Activated gamma-delta T cell (primary cell): ENCODE data around the gene IKZF4.
"Not testable (repeated sequence)": the region's sequence is repeated elsewhere in the genome, so short reads cannot be mapped to it uniquely, and the experiment has no call there.

Experiments used
- DNase-seq: peaks from one replicate; lab custom pipeline; 2025; lab: John Stamatoyannopoulos, UW
- total RNA-seq, 2 donors: gene quantifications; one replicate each; lab custom pipeline; 2026; lab: John Stamatoyannopoulos, UW

The IKZF4 gene
- 2.8 to 4.4 reads per million in 2 donors for total RNA-seq

DNA sequence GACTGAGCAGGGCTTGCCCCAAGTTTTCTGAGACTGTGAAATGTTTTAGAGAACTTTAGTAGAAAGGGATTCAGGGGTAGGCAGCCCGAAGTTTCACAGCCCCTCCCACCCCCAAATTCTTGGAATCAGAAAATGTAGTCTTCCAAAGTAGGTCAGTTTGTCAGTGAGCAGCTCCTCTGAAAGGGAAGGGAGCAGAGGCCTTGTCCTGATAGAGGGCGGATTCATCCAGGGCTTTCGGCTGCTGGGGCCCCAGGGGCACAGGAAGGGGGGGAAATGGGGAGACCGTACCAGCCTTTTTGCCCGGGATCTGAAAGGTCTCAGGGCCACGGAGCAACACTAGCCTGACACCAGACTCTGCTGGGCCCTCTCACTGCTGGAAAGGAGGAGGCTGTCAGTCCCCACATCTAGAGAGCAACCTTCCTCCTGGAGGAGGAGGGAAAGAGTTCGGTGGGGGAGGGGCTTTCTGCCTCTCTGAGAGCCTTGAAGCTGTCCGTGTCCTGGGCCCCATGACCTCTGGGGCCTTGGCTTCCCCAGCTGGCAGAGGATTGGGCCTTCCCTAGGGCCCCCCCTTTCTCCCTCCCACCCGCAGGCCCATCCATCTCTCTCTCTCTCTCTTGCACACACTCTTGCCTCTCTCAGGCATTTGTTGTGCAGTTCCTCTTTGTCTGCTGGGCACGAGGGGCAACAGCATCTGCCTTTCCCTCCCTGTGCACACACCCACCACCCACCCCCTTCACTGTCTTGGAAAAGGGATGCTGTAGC, at the start of gene IKZF4:
Gene IKZF4, plus strand, starts transcription at position 621 of the 762 bp plus-strand sequence. CDS start 451 bp downstream, outside the sequence.
- DNase-seq, result no peak

DNA sequence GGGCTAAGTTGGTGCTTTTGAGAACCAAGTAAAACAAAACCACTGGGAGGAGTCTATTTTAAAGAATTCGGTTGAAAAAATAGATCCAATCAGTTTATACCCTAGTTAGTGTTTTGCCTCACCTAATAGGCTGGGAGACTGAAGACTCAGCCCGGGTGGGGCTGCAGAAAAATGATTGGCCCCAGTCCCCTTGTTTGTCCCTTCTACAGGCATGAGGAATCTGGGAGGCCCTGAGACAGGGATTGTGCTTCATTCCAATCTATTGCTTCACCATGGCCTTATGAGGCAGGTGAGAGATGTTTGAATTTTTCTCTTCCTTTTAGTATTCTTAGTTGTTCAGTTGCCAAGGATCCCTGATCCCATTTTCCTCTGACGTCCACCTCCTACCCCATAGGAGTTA, 48.8 kb upstream of the IKZF4 start:
- no peak for DNase-seq

DNA sequence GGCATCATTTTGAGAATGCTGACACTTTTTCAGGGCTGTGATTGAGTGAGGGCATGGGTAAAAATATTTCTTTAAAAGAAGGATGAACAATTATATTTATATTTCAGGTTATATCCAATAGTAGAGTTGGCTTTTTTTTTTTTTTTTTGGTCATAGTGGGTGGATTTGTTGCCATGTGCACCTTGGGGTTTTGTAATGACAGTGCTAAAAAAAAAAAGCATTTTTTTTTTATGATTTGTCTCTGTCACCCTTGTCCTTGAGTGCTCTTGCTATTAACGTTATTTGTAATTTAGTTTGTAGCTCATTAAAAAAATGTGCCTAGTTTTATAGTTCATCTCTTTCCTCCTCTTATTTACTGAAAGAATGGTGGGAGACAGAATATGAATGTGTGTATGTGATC, 48.4 kb upstream of the IKZF4 start:
- no peak for DNase-seq

DNA sequence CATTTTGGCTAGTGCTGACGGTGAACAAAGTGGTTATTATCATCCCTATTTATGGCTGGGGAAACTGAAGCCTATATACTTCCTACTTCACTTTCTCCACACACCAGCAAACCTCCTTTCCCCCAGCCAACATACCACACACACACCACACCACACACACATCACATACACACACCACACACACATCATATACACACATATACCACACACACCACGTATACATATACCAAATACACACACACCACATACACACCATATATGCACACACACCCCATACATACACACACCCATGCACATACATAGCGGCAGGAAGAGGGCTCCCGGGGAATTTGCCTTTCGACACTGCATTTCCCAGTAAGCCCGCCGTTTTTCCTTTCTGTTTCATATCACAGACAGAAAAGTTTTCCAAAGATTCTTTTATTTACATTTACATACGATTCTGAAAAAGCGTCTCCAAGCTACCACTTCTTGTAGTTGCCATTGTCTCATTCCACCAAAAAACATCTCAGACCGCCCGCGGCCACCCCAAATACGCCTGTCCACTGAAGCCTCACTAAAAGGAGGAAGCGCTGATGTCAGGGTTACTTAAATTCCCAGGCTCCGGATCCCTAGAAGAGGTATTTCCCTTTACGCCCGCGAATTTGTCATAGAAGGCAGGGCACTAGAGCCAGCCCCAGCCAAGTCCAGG, 47.8 kb upstream of the IKZF4 start:
- no peak for DNase-seq

DNA sequence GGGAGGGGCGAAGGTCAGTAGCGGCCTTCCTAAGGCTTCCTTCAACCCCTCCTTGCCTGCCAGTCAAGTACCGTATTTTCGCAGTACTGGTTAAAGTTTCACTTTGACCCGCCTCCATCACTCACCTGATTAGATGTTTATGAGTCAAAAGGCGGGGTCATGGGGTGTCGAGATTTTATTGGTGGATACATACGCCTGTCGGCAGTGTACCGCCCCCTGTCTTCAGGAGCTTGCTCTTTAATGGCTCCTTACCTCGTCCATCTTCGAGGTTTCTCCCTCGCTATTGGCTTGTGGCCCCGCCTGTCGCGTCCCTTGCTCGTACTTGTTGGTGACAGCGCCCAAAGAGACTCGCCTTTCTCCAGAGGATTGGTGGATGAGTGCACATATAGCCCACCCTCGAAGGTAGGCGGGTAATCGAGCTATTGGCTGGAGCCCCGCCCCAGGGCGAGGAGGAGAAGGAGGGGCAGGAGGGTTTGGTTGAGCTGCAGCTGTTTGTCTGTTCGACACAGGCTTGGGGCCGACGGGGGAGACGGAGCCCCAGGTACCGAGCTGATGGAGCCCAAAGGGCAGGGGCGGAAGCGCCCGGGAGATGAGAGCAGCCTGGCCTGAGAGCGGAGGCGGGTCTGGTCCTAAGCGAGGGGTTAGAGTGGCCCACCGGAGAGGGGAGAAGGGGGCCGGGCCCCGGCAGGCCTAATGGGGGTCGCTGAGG, 47.1 kb upstream of the IKZF4 start, which contains the start of gene RAB5B:
Gene RAB5B, plus strand, starts transcription at position 480 of the 709 bp plus-strand sequence. CDS start 12,883 bp downstream, outside the sequence.
- peak; percentile 79 for DNase-seq

DNA sequence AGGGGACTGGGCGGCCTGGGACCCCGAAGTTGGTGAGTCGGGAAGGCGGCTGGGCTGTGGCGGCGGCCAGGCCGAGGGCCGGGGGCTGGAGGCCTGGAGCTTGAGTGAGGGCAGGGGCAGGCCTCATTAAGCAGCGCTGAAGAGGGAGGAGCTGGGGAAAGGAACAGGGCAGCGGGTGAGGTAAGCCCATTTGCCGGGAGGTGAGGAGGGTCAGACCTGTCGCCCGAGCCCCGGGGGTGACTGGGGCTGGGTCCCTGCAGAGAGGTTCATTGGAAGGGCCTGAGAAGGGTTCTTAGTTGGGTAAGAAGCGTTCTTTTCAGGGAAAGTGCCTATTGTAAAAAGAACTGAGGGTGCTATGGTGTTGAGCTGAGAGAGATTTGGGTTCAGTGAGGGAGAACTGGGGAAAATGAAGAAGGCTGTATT, 46.5 kb upstream of the IKZF4 start:
- DNase-seq, result no peak

DNA sequence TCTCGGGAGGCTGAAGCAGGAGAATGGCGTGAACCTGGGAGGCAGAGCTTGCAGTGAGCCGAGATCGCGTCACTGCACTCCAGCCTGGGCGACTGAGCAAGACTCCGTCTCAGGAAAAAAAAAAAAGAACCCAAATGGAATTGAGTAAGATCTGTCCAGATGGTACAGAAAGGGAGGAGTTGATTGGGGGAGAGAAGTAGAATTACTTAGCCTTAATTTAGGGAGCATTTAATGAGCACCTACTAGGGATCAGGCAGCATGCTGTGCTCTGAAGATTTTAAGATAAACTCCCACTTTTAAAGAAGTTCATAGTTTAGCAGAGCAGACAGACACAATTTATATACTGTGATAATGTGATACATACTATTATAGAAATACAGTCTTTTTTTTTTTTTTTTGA, 42.5 kb upstream of the IKZF4 start:
- no peak for DNase-seq

DNA sequence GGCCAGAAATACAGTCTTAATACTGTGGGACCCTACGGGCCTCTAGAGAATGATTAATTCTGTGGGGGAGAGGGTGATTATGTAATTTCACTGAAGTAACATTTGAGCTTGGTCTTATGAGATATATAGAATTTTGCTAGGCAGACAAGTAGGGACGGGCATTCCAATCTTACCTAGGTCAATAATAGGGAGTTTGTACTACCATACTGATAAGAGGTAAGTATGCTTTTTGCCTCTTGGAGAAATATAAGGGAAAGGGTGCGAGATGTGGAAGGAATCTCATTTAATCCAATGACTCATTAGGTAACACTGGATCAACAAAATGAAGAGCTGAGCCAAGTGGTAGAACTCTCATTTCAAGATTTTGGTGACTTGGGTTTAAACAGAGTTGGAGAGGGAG, 41.8 kb upstream of the IKZF4 start:
- DNase-seq, result no peak

DNA sequence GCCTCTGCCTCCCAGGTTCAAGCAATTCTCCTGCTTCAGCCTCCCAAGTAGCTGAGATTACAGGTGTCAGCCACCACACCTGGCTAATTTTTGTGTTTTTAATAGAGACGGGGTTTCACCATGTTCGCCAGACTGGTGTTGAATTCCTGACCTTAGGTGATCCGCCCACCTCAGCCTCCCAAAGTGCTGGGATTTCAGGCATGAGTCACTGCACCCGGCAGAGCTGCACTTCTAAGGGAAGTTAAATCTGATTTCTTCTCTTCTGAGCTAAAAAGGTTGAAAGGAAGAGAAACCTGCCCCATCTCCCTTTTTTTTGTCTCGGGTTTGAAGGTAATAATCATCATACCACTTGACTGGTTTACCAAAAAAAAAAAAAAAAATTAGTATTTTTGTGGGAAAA, 39.0 kb upstream of the IKZF4 start:
- DNase-seq, result not testable (repeated sequence)

DNA sequence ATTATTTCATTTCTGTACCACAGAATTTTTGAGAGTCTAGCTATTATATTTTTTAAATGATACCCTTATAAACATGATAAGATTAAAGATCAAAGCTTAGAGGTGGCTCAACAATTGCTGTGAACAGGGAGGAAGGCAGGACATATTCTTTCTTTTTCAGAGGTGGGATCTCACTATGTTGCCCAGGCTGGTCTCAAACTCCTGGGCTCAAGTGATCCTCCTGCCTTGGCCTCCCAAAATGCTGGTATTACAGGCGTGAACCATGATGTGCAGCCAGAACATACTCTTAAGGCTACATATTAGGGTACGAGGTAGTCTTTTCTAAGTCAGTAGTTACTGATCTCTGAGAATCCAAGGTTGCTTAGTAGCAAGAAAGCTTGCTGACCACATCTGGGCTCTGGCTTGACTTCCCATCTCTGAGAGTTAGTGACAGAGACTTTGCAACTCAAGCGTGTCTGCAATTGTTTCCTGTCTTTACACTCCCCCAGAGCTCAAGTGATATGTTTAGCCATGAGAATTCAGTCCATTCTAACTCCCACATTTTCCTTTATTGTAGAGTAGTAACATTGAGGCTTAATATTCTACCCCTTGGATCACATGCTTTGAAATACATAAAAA, 38.4 kb upstream of the IKZF4 start:
- DNase-seq, result no peak

DNA sequence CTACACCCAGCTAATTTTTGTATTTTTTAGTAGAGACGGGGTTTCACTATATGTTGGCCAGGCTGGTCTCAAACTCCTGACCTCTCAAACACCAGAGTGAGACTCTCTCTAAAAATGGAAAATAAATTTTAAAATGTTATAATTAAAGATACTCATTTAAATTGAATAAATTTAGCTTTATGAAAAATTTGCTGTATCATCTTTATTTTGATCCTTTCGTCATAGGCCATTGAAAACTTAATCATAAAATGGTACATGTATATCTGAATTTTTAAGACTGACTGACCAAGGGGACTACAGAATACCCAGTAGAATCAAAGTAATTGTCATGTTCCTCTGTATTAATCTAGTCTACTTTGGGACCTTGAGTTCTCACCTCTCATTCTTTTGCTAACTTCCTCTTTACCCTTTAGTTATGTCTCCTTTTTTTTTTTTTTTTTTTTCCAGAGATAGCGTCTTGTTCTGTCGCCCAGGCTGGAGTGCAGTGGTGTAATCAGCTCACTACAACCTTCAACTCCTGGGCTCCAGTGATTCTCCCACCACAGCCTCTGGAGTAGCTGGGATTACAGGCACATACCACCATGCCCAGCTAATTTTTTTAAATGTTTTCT, 37.5 kb upstream of the IKZF4 start:
- no peak for DNase-seq

DNA sequence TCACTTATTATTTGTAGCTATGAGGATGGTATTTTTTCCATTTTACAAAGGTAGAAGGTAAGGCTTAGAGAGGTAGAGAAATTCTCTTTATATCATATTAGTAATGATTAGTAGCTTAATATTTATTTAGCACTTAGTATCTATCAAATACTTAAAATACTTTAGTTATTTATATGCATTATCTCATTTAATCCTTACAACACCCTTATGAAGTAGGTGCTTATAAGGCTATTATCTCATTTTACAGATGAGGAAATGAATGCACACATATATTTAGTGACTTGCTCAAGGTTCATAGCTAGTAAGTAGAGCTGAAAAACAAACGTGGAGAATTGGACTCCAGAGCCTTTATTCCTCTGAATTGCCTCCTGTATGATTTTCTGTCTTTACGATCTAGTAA, 36.0 kb upstream of the IKZF4 start:
- no peak for DNase-seq

DNA sequence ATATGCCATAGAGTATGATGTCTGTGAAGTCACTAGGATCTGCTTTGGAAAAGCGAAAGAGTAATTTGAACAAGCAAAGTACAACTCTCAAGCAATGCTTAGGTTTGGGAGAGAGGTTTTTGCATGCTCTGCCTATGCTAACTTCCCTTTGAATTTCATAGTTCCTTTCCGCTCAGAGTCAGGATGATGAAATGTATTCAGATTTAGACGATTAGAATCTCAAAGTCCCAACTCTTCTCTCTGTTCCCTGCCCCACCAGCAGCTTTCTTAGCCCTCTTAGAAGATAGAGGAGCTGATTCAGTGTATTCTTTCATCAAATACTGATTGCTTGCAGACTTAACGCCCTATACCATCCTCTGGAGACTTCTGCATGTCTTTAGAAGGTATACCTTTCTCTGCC, 35.5 kb upstream of the IKZF4 start:
- DNase-seq, result no peak

DNA sequence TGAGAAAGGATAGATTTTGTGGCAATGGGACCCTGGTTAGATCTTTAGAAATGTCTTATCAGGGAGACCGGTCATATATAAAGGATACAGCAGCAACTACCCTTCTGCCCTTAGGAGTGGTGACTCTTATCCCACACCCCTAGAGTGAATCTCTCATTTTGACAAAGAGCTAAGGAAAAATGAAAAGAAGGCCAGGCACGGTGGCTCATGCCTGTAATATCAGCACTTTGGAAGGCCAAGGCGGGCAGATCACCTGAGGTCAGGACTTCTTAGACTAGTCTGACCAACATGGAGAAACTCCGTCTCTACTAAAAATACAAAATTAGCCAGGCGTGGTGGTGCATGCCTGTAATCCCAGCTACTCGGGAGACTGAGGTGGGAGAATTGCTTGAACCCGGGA, 34.9 kb upstream of the IKZF4 start:
- not testable (repeated sequence) for DNase-seq

DNA sequence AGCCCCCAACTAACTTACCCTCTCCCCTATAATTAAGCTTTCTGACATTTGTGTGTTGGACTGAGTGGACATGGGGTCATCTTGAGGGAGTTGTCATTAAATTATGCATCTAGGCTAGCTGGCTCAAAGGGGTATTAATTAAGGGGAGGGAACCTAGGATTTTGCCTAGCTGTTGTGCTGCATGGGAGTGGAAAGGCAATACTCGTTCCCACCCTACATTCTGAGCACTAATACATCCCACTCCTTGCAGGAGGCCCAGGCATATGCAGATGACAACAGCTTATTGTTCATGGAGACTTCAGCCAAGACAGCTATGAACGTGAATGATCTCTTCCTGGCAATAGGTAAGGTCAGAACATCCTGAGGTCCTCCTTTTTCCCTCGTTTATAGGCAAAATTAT, 29.7 kb upstream of the IKZF4 start:
- no peak for DNase-seq

DNA sequence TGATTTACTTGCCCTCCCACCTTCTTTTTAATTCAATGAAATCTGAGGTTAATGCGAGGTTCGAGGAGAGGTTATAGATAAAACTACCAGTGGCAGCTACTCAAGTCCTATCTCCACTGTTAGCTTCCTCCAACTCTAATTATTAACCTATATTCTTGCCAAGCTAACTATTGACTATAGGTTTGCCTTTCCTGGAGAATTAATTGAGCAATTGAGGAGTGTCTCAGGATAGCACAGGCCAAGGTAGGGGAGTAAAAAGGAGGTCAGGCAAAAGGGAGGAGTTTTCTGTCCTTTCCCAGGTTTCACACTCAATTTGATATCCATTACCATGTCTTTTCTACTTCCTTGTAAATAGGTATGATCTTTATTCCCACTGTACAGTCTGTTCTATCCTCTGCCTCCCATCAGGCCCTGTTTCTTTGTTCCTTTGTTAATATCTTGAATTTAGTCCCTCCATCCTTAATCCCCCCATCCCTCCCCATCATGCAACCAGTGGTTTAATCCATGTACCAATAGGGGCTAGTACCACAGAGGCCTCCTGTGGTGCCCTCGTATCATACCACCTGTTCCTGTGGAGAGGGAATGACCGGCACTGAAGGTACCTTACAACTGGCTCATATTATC, 27.5 kb upstream of the IKZF4 start:
- DNase-seq, result no peak

DNA sequence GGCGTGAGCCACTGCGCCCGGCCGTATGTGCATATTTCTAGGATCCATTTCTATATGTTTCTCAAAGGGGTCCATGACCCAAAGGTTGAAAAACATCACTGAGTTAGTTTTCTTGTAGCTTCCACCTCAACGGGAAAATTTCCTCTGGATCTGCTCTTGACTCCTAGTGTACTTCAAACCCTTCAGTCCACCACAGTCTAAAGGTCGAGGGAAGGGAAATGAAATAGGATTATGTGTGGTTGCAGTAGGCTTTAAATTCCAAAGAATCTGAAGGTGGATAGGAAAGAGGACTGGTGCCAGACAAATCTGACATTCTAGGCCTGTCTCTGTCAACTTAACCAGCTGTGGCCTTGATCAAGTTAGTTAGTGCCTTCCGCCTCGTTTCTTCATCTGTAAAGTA, 25.5 kb upstream of the IKZF4 start:
- DNase-seq, result no peak

DNA sequence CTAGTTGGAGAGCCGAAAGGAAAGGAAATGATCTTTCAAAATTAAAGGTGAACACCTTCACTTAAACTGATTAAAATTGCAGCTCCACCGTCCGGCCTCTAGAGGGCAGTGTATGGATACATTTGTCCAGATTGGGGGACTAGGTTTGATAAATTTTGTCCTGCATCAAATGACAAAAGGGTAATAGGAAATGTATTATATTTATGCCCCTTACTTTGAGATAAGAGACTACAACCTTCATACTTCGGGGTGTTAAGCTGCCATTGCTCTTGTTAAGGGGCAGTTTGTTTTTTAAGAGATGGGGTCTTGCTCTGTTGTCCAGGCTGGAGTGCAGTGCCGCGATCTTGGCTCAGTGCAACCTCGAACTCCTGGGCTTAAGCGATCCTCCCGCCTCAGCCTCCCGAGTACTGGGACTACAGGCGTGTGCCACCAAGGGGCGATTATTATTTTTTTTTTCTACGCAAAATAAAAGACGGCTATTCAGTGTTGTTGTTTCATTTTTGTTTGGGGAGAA, 24.6 kb upstream of the IKZF4 start:
- no peak for DNase-seq

DNA sequence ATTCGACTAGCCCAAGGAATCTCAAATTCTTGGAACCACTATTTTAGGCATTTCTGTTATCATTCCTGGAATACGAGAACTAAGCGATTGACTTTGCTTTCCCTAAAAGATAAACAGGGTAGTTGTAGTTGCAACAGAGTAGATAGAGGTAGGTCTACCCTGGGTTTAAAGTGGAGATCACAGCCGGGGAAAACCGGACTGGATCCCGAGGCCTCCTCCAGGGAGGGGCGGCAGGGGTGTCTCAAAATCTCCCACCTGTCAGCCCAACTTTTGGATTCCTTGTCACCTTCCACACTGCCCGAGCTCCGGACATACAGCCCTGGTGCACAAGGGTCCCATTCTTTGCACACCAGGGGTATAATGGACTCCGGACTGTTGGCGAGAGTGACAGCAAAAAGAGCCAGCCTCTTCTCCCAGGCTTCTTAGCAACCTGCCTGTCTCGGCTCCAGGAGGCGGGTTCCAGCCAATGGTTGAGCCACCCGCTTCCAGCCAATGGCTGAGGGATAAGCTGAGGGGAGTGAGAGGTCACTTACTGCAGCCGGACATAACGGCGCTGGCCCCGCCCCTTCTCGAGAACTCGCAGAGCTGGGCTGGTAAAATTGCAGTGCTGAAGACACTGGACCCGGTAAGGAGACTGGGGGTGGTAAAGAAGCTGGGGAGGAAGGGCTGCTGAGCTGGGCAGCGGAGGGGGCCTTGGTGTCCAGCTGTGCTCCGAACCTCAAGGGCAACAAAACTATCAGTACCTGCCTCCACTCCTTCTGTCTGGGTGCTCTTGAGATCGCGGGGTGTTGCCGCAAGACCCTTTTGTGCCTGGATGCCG, 23.9 kb upstream of the IKZF4 start, which contains the start of gene SUOX:
Gene SUOX, plus strand, starts transcription at position 562 of the 820 bp plus-strand sequence. CDS start 4,946 bp downstream, outside the sequence.
- DNase-seq, result no peak

DNA sequence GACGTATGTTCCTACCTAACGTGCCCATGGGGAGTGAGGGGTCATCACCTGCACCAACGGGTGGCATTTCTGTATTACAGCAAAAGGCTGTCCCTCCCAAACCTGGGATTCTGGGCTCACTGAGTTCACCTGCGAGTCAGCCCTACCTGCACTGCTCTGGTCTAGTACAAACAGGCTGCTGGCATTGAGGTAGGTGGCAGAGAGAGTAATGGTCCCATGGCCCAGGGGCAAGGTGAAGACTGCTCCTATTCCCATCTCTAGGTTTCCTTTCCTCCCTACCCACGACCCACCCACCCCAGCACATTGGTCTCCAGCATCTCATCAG, 23.3 kb upstream of the IKZF4 start:
- DNase-seq, result no peak
